Measurements from ENCODE around the gene SUGCT.

SUGCT gene

DNA sequence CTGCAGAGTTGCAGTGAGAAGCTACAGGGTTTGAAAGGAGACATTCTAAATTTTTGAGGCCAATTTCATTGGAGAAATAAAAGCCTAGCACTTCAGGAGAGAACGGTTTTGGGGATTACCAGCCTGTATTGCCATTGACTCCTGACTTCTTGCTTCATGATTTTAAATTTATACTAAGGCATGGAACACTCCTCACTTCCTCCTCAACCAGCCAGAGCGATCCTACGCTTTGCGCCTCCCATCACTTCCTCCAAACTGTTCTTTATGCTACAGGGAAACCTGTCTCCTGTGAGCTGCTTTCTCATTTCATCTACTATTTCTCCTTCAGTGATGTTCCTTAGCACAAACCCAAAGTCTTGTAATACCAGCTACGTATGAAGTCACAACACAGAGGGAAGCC lies 495.1 kb downstream of the SUGCT start:
- H3K9ac ChIP-seq = no peak overlapping the region
- H2AFZ ChIP-seq = no peak overlapping the region
- H3K9me3 ChIP-seq (ENCODE audit: control insufficient read depth, low read length) = no peaks in the 10 kb centered on the region
- no peaks in the 10 kb centered on the region for H3K27me3 ChIP-seq (ENCODE audit: control insufficient read depth, insufficient read depth, low read length)
- H3K79me2 ChIP-seq = no peaks in the 10 kb centered on the region
- no peaks in the 10 kb centered on the region for H3K4me1 ChIP-seq
- no peaks in the 10 kb centered on the region for H3K36me3 ChIP-seq (ENCODE audit: control insufficient read depth, insufficient read depth, low read length)
- H3K4me3 ChIP-seq (ENCODE audit: low read depth, low read length) = no peak overlapping the region
- H3K27ac ChIP-seq = no peak overlapping the region
- TF ChIP-seq, protein P1, sequence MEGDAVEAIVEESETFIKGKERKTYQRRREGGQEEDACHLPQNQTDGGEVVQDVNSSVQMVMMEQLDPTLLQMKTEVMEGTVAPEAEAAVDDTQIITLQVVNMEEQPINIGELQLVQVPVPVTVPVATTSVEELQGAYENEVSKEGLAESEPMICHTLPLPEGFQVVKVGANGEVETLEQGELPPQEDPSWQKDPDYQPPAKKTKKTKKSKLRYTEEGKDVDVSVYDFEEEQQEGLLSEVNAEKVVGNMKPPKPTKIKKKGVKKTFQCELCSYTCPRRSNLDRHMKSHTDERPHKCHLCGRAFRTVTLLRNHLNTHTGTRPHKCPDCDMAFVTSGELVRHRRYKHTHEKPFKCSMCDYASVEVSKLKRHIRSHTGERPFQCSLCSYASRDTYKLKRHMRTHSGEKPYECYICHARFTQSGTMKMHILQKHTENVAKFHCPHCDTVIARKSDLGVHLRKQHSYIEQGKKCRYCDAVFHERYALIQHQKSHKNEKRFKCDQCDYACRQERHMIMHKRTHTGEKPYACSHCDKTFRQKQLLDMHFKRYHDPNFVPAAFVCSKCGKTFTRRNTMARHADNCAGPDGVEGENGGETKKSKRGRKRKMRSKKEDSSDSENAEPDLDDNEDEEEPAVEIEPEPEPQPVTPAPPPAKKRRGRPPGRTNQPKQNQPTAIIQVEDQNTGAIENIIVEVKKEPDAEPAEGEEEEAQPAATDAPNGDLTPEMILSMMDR (IDR thresholded peaks at IDR 0.05) = no peak
- no peak overlapping the region for H3K4me2 ChIP-seq (ENCODE audit: low read length)

DNA sequence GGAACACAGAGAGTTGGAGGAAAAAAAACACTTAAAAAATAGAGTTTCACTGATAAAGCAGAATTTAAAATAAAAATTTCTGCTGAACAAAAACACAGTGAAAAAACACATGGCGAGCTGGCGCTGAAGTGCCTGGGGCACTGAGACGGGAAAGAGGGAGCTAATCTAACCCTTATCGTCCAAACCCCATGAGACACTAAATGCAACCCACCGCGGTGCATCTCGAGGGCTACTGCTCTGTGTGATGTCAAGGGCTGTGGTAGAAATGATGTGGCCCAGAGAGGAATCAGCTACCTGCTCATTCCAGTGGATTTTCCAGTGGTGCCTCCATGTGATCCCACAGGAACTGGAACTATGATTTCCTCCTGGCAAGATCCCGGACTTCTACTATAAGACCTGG lies 499.3 kb downstream of the SUGCT start:
- H3K27me3 ChIP-seq (ENCODE audit: control insufficient read depth, insufficient read depth, low read length) = no peaks in the 10 kb centered on the region
- H3K4me3 ChIP-seq (ENCODE audit: low read depth, low read length) = no peak overlapping the region
- H3K79me2 ChIP-seq = no peaks in the 10 kb centered on the region
- H3K27ac ChIP-seq = no peak overlapping the region
- TF ChIP-seq, protein P1 (IDR thresholded peaks at IDR 0.05) = no peak
- no peaks in the 10 kb centered on the region for H3K4me1 ChIP-seq
- no peaks in the 10 kb centered on the region for H3K9me3 ChIP-seq (ENCODE audit: control insufficient read depth, low read length)
- no peak overlapping the region for H3K9ac ChIP-seq
- no peak overlapping the region for H2AFZ ChIP-seq
- H3K36me3 ChIP-seq (ENCODE audit: control insufficient read depth, insufficient read depth, low read length) = no peaks in the 10 kb centered on the region
- no peak overlapping the region for H3K4me2 ChIP-seq (ENCODE audit: low read length)

DNA sequence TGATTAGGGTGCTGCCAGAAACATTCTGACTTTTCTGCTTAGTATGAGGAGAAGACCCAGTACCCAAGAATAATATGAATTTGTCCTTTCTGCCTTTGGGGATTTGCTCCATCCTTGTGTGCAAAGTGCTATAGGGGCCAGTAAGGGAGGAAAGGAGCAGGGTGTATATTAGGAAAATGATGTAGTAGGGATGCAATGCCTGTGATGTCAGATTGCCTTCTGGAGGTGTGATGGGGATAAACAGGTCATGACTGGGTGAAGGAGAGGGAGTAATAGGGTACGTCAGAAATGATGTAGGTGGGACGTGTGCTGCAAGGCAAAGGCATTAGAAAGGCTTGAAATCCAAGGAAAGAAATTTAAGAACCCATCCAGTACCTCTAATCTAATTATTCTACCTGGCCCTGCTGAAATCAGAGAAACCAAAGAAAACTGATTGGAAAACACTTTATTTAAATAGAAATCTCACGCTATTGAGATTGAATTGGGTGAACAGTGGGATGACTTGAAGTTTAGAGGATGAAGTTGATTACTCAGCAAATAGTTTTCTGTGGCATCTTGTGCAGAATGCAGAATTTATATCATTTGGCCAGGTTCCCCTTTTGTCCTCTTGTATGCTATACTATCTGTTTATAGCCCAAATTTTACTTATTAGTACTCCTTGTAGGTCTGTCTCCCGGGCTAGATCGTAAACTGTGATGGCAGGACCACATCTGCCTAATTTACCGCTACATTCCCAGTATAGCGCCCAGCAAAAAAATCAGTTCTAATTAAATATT lies 503.9 kb downstream of the SUGCT start:
- Histone ChIP-seq H3K4me1 (no peaks in the 10 kb centered on the region), H3K9me3 (ENCODE audit: control insufficient read depth, low read length) (no peaks in the 10 kb centered on the region), H3K27ac (no peak overlapping the region), H3K27me3 (ENCODE audit: control insufficient read depth, insufficient read depth, low read length) (no peaks in the 10 kb centered on the region), H3K4me3 (ENCODE audit: low read depth, low read length) (no peak overlapping the region), H3K36me3 (ENCODE audit: control insufficient read depth, insufficient read depth, low read length) (no peaks in the 10 kb centered on the region), H2AFZ (no peak overlapping the region), H3K9ac (no peak overlapping the region), H3K79me2 (no peaks in the 10 kb centered on the region), H3K4me2 (ENCODE audit: low read length) (no peak overlapping the region)
- TF ChIP-seq, protein P1 (IDR thresholded peaks at IDR 0.05) = no peak

DNA sequence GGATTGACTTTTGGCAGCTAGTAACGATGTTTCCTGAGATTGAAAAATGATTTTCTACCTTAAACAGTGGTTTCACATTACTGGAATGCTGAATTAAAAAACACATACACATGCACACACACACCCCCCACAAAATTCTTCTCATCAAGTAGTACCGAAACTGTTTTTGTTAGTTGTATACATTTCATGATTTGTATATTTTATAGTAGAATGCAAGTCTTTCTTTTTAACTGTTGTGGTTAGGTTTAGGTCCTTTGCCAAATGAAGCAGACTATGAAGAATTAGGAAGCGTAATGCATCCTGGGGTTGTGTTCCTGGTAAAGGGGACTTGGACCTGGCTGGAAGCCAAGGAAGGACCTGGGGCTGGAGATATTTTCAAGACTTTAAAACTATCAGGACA lies 505.8 kb downstream of the SUGCT start:
- TF ChIP-seq, protein P1 (IDR thresholded peaks at IDR 0.05) = no peak
- Histone ChIP-seq H3K4me1 (no peaks in the 10 kb centered on the region), H3K36me3 (ENCODE audit: control insufficient read depth, insufficient read depth, low read length) (no peaks in the 10 kb centered on the region), H3K27me3 (ENCODE audit: control insufficient read depth, insufficient read depth, low read length) (no peaks in the 10 kb centered on the region), H3K79me2 (no peaks in the 10 kb centered on the region), H3K4me2 (ENCODE audit: low read length) (no peak overlapping the region), H3K27ac (no peak overlapping the region), H3K9me3 (ENCODE audit: control insufficient read depth, low read length) (no peaks in the 10 kb centered on the region), H2AFZ (no peak overlapping the region), H3K4me3 (ENCODE audit: low read depth, low read length) (no peak overlapping the region), H3K9ac (no peak overlapping the region)

DNA sequence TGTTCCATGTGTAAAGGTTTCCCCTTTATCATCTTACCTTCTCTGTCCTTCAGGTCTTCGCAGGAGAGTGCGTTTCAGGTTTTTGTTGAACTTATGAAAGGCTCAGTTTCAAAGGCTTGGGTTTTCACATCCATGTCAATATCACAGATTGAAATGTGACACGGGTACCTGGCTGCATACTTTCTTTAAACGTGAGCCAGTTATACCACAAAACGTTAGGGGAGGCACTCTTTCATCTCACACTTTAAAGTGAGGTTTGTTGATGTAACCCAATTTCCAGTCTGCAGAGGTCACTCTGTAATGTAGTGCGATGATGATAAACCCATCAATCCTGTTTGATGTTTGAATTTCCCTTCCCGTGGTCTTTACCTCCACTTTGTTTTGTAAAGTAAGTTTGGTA lies 506.9 kb downstream of the SUGCT start:
- no peak overlapping the region for H2AFZ ChIP-seq
- H3K9me3 ChIP-seq (ENCODE audit: control insufficient read depth, low read length) = no peaks in the 10 kb centered on the region
- H3K79me2 ChIP-seq = no peaks in the 10 kb centered on the region
- no peaks in the 10 kb centered on the region for H3K36me3 ChIP-seq (ENCODE audit: control insufficient read depth, insufficient read depth, low read length)
- TF ChIP-seq, protein P1 (IDR thresholded peaks at IDR 0.05) = no peak
- no peaks in the 10 kb centered on the region for H3K4me1 ChIP-seq
- no peak overlapping the region for H3K9ac ChIP-seq
- H3K27ac ChIP-seq = no peak overlapping the region
- no peak overlapping the region for H3K4me3 ChIP-seq (ENCODE audit: low read depth, low read length)
- no peaks in the 10 kb centered on the region for H3K27me3 ChIP-seq (ENCODE audit: control insufficient read depth, insufficient read depth, low read length)
- no peak overlapping the region for H3K4me2 ChIP-seq (ENCODE audit: low read length)

All from parathyroid adenoma (tissue), 2 donors.